B cell (primary cell): ENCODE data around the gene APRT.

Source experiments
- EZH2 ChIP-seq: IDR thresholded peaks from 2 replicates; pipeline ENCODE4 v1.6.1; 2012; ENCODE audit warnings: borderline replicate concordance, low read depth, mild to moderate bottlenecking, moderate library complexity, low read length; ENCODE audit not compliant: insufficient read depth, poor library complexity, severe bottlenecking
- TF ChIP-seq, protein P1 (sequence below): fragments of 200-600 bp; IDR thresholded peaks from one replicate; pipeline ENCODE4 v1.8.0; 2022; ENCODE audit warnings: antibody characterized with exemption, mild to moderate bottlenecking

DNA sequence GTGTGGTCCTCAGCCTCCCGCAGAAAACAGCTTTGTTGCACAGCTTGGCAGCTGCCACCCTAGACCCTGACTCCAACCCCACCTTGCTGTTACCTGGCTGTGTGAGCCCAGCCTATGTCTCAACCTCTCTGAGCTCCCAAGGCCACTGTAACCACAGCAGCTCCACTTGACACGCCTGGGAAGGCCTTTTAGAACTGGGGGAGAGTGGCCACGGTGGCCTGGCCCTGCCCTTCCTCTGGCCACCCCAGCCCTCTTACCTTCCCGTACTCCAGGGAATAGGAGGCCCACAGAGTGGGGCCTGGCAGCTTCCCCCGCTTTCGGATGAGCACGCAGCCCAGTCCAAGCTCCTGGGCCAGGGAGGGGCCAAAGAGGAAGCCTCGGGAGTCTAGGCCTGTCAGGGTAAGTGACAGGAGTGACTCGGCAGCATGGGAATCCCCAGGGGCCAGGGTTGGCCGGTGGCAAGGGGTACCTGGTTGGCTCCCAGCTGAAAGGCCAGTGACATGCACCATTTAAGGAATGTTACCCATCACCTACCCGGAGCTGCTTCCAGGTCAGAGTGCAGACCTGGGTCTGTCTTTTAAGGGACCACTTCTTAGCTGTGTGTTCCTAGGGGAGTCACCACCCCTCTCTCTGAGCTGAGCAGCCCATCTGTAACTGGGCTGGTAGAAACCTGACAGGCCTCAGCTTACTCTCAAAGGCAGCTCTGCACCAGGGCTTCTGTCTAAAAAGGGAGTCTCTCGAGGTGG is 1.4 kb downstream of the APRT start:
- TF ChIP-seq, protein P1, sequence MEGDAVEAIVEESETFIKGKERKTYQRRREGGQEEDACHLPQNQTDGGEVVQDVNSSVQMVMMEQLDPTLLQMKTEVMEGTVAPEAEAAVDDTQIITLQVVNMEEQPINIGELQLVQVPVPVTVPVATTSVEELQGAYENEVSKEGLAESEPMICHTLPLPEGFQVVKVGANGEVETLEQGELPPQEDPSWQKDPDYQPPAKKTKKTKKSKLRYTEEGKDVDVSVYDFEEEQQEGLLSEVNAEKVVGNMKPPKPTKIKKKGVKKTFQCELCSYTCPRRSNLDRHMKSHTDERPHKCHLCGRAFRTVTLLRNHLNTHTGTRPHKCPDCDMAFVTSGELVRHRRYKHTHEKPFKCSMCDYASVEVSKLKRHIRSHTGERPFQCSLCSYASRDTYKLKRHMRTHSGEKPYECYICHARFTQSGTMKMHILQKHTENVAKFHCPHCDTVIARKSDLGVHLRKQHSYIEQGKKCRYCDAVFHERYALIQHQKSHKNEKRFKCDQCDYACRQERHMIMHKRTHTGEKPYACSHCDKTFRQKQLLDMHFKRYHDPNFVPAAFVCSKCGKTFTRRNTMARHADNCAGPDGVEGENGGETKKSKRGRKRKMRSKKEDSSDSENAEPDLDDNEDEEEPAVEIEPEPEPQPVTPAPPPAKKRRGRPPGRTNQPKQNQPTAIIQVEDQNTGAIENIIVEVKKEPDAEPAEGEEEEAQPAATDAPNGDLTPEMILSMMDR, result no peak
- TF ChIP-seq EZH2, result no peak
